Measurements from ENCODE around the gene TM9SF2. TPM values are rescaled to one million over a fixed set of nuclear protein-coding genes. Genes with fewer than 3 reads are reported as not detected.
"Not testable (repeated sequence)": the region's sequence is repeated elsewhere in the genome, so short reads cannot be mapped to it uniquely, and the experiment has no call there.

The TM9SF2 gene, protein sequence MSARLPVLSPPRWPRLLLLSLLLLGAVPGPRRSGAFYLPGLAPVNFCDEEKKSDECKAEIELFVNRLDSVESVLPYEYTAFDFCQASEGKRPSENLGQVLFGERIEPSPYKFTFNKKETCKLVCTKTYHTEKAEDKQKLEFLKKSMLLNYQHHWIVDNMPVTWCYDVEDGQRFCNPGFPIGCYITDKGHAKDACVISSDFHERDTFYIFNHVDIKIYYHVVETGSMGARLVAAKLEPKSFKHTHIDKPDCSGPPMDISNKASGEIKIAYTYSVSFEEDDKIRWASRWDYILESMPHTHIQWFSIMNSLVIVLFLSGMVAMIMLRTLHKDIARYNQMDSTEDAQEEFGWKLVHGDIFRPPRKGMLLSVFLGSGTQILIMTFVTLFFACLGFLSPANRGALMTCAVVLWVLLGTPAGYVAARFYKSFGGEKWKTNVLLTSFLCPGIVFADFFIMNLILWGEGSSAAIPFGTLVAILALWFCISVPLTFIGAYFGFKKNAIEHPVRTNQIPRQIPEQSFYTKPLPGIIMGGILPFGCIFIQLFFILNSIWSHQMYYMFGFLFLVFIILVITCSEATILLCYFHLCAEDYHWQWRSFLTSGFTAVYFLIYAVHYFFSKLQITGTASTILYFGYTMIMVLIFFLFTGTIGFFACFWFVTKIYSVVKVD
- 10 to 100 TPM; 60.6 to 70.2 TPM for total RNA-seq

DNA sequence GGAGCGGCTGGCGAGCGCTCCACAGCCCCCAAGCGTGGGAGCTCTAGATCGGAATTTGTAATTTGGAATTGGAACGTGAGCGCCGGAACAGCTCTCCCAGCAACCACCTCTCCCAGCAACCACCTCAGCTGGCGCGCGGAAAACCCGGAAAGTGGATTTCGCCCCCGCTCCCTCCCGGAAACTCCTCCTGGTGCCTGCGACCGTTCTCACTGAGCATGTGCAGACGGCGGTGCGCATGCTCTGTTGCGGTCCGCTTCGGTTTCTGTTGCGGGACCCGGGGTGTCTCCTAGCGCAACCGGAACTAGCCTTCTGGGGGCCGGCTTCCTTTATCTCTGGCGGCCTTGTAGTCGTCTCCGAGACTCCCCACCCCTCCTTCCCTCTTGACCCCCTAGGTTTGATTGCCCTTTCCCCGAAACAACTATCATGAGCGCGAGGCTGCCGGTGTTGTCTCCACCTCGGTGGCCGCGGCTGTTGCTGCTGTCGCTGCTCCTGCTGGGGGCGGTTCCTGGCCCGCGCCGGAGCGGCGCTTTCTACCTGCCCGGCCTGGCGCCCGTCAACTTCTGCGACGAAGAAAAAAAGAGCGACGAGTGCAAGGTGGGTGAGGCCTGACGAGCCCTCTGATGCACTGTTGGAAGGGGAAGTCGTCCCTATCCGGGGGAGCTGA lies at the start of gene TM9SF2:
Gene TM9SF2, plus strand, starts transcription at position 289 of the 664 bp plus-strand sequence. Its CDS starts 135 bp downstream, at position 424.
- no peaks in the 10 kb centered on the region for H3K9me3 ChIP-seq
- TF ChIP-seq, protein P1, sequence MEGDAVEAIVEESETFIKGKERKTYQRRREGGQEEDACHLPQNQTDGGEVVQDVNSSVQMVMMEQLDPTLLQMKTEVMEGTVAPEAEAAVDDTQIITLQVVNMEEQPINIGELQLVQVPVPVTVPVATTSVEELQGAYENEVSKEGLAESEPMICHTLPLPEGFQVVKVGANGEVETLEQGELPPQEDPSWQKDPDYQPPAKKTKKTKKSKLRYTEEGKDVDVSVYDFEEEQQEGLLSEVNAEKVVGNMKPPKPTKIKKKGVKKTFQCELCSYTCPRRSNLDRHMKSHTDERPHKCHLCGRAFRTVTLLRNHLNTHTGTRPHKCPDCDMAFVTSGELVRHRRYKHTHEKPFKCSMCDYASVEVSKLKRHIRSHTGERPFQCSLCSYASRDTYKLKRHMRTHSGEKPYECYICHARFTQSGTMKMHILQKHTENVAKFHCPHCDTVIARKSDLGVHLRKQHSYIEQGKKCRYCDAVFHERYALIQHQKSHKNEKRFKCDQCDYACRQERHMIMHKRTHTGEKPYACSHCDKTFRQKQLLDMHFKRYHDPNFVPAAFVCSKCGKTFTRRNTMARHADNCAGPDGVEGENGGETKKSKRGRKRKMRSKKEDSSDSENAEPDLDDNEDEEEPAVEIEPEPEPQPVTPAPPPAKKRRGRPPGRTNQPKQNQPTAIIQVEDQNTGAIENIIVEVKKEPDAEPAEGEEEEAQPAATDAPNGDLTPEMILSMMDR (IDR thresholded peaks at IDR 0.05) = no peak
- H3K27ac ChIP-seq = peak within 1 kb of the TSS; percentile 84 to 85
- H3K4me1 ChIP-seq = peaks cover 0 to 53% of the 10 kb centered on the region in 2 donors
- DNase-seq (ENCODE audit: low spot score) = peak; percentile 96
- no peaks in the 10 kb centered on the region for H3K36me3 ChIP-seq
- no peaks in the 10 kb centered on the region for H3K27me3 ChIP-seq
- H3K4me3 ChIP-seq = peak within 1 kb of the TSS; percentile 85 to 86

DNA sequence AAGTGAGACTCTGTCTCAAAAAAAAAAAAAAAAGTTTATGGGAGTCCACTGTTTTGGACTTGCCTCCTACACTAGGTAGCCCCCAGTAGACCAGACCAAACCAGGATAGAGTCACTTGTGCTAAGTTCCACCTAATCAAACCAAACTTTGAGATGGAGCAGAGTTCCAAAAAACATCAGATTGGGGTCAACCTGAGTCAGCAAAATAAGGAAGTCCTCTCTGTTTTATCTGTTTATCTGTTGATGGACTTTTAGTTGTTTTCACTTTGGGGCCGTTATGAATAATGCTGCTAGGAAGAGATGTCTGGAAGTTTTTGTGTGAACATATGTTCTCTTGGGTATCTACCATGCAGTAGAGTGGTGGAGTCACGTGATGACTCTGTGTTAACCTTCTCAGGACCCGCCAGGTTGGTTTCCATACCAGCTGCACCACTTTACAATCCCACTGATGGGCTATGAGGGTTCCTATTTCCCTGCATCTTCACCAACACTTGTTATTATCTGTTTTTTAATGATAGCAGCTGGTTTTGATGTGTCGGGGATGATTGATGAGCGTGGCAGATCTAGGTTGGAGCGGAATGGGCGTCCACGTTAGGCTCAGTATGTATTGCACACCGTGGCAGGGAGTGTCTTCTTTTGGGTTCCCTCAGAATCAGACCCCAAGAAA lies 46.6 kb upstream of the TM9SF2 start:
- DNase-seq (ENCODE audit: low spot score) = no peak
- H3K4me3 ChIP-seq = no peak overlapping the region
- no peaks in the 10 kb centered on the region for H3K4me1 ChIP-seq
- TF ChIP-seq, protein P1 (IDR thresholded peaks at IDR 0.05) = no peak
- no peaks in the 10 kb centered on the region for H3K27me3 ChIP-seq
- H3K9me3 ChIP-seq = no peaks in the 10 kb centered on the region
- H3K27ac ChIP-seq = no peak overlapping the region
- no peaks in the 10 kb centered on the region for H3K36me3 ChIP-seq

DNA sequence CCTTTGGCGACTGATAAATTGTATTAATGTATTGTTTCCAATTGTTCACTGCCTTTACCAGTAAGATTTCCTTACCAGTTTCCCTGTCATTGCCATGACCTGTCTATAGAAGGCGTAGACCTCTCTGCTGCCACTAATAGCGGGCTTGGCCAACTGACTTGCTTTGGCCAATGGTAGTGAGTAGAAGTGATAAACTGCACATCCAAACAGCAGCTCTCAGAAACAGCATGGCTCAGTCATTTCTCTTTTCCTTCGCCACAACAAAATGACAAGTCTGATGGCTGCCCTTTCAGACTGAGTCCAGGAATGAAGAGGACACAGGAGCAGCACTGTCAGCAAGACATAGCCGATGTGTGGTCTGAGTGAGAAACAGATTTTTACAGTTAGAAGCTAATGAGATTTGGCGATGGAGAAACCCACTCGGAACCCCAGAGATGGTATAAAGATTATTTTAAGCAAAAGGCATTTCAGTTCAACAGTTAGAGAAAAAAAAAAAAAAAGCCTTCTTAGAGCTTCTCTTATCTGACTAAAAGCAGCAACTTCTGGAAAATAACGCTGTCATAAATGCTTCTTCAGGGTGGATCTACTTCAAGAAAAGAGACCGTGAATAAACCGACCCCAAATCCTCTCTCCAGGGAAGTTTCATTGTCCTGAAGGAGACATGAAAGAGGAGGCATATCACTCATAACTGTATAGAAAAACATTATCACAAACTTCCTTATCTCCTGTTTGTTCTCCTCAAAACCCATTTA lies 42.0 kb upstream of the TM9SF2 start:
- Histone ChIP-seq H3K4me1 (no peaks in the 10 kb centered on the region), H3K4me3 (no peak overlapping the region), H3K9me3 (no peaks in the 10 kb centered on the region), H3K27ac (no peak overlapping the region), H3K27me3 (no peaks in the 10 kb centered on the region), H3K36me3 (no peaks in the 10 kb centered on the region)
- TF ChIP-seq, protein P1 (IDR thresholded peaks at IDR 0.05) = no peak
- no peak for DNase-seq (ENCODE audit: low spot score)

DNA sequence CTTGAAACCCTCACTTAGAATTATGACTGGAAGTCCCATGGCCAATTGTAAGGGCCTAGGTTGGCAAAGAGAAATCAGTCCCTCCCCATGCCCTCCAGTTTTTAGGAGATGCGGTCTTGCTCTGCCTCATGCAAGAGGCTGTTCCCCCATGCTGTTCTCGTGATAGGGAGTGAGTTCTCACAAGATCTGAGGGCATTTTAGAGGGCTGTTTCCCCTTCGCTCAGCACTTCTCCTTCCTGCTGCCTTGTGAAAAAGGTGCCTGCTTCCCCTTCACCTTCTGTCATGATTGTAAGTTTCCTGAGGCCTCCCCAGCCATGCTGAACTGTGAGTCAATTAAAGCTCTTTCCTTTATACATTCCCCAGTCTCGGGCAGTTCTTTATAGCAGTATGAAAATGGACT lies 40.5 kb upstream of the TM9SF2 start:
- H3K27me3 ChIP-seq; H3K36me3 ChIP-seq; H3K27ac ChIP-seq; H3K4me3 ChIP-seq; H3K4me1 ChIP-seq; H3K9me3 ChIP-seq; DNase-seq (ENCODE audit: low spot score): not testable (repeated sequence)

DNA sequence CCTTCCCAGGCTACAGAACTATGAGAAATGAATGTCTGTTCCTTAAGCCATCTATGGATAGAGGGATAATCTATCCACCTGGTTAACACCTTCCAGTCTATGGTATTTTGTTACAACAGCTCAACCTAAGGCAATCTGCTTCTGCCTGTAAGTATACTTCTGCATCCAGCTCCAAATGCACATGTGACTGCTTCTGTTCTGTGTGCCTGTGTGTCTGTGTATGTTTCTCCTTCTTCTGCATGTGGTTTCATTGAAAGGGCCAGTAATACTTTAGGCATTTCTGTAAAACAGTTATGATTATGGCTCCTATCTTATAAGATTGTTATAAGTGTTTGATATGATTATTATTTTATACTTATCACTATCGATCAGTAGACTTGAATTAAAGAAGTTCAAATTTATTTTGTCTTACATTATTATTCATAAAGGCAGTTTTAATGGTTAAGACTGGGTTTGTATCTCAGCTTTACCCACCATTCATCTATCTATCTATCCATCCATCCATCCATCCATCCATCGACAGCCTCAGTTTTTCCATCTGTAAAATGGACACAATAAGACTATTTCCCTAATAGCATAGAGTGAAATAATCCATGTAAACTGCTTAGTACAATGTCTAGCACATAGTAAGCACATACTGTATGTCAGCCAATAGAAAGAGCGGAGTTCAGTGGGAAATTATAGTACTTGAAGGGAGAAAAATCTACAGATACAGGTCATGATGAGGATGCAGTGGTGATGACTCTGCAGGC lies 37.5 kb upstream of the TM9SF2 start:
- Histone ChIP-seq H3K36me3 (no peaks in the 10 kb centered on the region), H3K4me3 (no peak overlapping the region), H3K27me3 (no peaks in the 10 kb centered on the region), H3K4me1 (no peaks in the 10 kb centered on the region), H3K27ac (no peak overlapping the region), H3K9me3 (no peaks in the 10 kb centered on the region)
- TF ChIP-seq, protein P1 (IDR thresholded peaks at IDR 0.05) = no peak
- no peak for DNase-seq (ENCODE audit: low spot score)

All from right atrium auricular region (tissue), 2 donors.